HL-60 (cell line): Measurements from ENCODE around the gene MMP20.

Source experiments
- CTCF ChIP-seq: IDR thresholded peaks from one replicate; pipeline ENCODE4 v1.5.1; 2011; ENCODE audit warnings: low read length, control low read depth, inconsistent platforms; ENCODE audit not compliant: insufficient read depth
- GABPA ChIP-seq: IDR thresholded peaks from 2 replicates; pipeline ENCODE4 v1.6.1; 2012; ENCODE audit warnings: low read depth
- POLR2AphosphoS5 ChIP-seq: IDR thresholded peaks from 2 replicates; pipeline ENCODE4 v1.6.1; 2012; ENCODE audit warnings: low read depth
- REST ChIP-seq: IDR thresholded peaks from 2 replicates; pipeline ENCODE4 v1.6.1; 2012; ENCODE audit warnings: low read depth; ENCODE audit not compliant: insufficient replicate concordance
- SPI1 ChIP-seq: IDR thresholded peaks from 2 replicates; pipeline ENCODE4 v1.6.1; 2012; ENCODE audit warnings: low read depth, mild to moderate bottlenecking, borderline replicate concordance

GRCh38 chr11:102623998-102624397, 1.1 kb downstream of the MMP20 start:
- TF ChIP-seq REST (no peak), CTCF (no peak), SPI1 (no peak), POLR2AphosphoS5 (no peak), GABPA (no peak)
